LNCAP (cell line): ENCODE data around the gene NEURL3.

Experiments
- CTCF ChIP-seq: fragments of 450-650 bp; IDR thresholded peaks from 2 replicates; pipeline ENCODE4 v1.5.1; 2017; ENCODE audit warnings: mild to moderate bottlenecking

NEURL3 gene

GRCh38 chr2:96531872-96532505 is 26.8 kb upstream of the NEURL3 start:
- TF ChIP-seq CTCF = no peak

- TF ChIP-seq CTCF = no peak
Observed at GRCh38 chr2:96531366-96531765, 26.2 kb upstream of the NEURL3 start.

DNA sequence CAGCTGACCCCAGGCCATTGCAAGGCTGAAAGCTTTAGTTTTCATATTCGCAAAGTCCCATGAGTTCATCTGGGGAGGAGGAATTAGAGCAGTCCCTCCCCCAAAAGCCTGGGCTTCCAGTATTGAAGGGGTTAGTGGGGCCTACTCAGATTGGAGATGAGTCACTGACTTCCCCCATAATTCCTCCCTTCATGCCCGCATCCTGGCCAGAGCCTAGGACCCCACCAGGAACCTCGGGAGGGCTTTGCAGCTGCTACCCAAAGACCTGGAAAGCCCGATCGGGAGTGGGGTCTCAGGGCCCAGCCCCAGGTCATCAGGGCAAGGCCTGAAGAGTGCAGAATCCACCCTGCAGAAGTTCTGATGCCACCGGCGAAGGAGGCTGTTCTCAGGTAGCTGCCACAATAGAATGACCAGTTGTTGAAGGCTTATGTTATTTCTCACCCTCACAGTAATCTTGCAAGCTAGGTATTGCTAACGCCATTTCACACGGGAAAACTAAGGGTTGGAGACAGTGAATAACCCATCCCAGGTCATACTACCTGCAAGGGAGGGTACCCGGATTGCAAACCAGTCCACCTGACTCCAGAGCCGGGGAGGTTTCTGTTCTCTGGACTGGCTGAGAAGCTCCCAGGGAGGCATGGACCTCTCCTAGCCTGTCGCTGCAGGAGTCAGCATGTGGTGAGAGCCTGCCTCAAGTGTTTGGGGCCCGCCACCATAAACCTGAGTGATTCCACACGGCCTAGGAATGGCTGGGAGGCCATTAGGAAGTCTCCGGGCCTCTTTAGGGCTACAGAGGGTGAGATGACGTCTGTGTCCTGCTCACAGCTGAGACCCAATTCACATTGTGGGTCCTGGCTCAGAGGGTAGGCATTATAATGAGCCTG is 25.6 kb upstream of the NEURL3 start:
- no peak for TF ChIP-seq CTCF

DNA sequence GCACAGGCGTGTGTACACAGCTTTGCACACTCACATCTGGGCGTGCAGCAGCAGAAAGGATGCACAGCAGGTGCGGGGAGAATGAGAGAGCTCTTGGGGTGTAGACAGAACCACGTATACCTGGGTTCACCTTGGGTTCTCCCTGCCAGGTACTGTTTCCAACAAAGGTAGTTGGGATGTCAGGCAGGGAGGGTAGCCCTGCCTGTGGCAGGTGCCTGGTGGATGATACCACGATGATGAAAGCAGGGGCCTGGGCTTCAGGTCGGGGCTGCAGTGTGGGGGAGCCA is 24.9 kb upstream of the NEURL3 start:
- TF ChIP-seq CTCF = no peak

- TF ChIP-seq CTCF = no peak
Observed at GRCh38 chr2:96529376-96530143, 24.4 kb upstream of the NEURL3 start.

DNA sequence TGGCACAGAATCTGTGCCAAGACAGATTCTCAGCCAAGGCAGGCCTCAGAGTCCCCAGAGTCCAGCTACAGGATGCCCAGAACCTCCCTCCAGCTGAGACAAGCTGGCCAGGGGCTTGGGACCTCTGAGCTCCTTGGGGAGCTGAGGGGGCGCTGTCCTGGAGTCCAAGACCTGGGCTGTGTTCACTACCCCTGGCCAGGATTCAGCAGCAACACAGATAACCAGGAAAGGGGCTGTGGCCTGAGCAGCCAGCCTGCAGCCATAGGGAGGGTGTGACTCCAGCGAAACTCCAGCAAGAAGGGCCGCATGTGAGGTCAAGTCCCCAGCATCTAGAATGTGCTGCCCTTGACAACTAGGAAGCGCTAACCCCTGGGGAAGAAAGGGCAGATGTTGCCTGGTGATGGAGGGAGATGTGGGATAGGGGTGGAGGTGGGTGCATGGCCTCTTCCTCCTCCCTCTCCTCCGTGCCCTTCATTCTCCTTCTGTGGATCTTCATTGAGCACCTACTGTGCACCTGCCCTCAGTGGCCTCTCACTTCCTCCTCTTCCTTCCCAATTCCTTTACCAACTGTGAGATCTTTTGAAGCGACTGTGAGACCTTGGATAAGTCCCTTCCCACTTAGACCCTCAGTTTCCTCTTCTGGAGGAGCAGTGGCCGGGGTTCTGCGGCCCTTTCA is 23.7 kb upstream of the NEURL3 start:
- no peak for TF ChIP-seq CTCF

GRCh38 chr2:96528006-96528699 is 23.0 kb upstream of the NEURL3 start:
- TF ChIP-seq CTCF = no peak
